Prostate gland (tissue), 2 donors: ENCODE results near the gene MAP3K20. TPM values are rescaled to one million over a fixed set of nuclear protein-coding genes. Genes with fewer than 3 reads are reported as not detected.

Experiments used
- DNase-seq: peaks from one replicate; pipeline ENCODE4 v3.0.0-alpha.2; 2019; ENCODE audit warnings: low spot score
- H3K27ac ChIP-seq, 2 donors: fragments of 200-600 bp; sonication (generic); 2 replicates each; pipeline ENCODE4 v1.5.1; 2017 to 2019
- H3K27me3 ChIP-seq: fragments of 200-600 bp; sonication (generic); replicated peaks from 2 replicates; pipeline ENCODE4 v1.5.1; 2019; ENCODE audit not compliant: insufficient read depth
- H3K36me3 ChIP-seq, 2 donors: fragments of 200-600 bp; sonication (generic); 1 replicate in 1 of 2; 2 replicates in 1 of 2; pipeline versions ENCODE4 v1.5.1 to v1.8.1; 2017 to 2019
- H3K4me1 ChIP-seq: fragments of 200-600 bp; sonication (generic); replicated peaks from 2 replicates; pipeline ENCODE4 v1.5.1; 2019
- H3K4me3 ChIP-seq, 2 donors: fragments of 200-600 bp; sonication (generic); 2 replicates each; pipeline ENCODE4 v1.5.1; 2017 to 2019
- H3K9me3 ChIP-seq: fragments of 200-600 bp; sonication (generic); 2 replicates; pipeline ENCODE4 v1.5.1; 2017
- CTCF ChIP-seq, 4 experiments: fragments of 200-600 bp in 2 of 4; fragments of 450-650 bp in 2 of 4; sonication (generic) in 2 of 4; IDR thresholded peaks; 1 replicate in 3 of 4; 2 replicates in 1 of 4; pipeline ENCODE4 v1.5.1; 2016 to 2019; ENCODE audit warnings: antibody characterized with exemption in 4 of 4, mild to moderate bottlenecking in 2 of 4, moderate library complexity in 2 of 4
- POLR2A ChIP-seq: fragments of 450-650 bp; IDR thresholded peaks from one replicate; pipeline ENCODE4 v1.6.1; 2016; ENCODE audit warnings: antibody characterized with exemption, mild to moderate bottlenecking
- POLR2AphosphoS5 ChIP-seq: sonication (generic); formaldehyde crosslinking; IDR thresholded peaks from one replicate; pipeline ENCODE4 v1.6.1; 2017; ENCODE audit warnings: antibody characterized with exemption
- WGBS: methylation state at CpG from one replicate; pipeline ENCODE4 v1.1.5; 2018; 5-methylcytosine and 5-hydroxymethylcytosine counted together
- intact Hi-C: fragments of 100-400 bp; cut with DNase I; formaldehyde crosslinking; loops from one replicate; pipeline ENCODE4 v1.14.2; 2022
- total RNA-seq, 2 donors: library from RNA; depleted of rRNA; stranded (reverse); fragments of >200 nt; gene quantifications; one replicate each; pipeline ENCODE4 v1.1.0, GENCODE V29; 2016

MAP3K20 gene
- total RNA-seq, 2 donors from 2014 or later: 28.9 to 48.8 TPM

GRCh38 chr2:173185437-173185836 lies 109.8 kb downstream of the MAP3K20 start:
- no peak overlapping the region for H3K27ac ChIP-seq
- no peaks in the 10 kb centered on the region for H3K27me3 ChIP-seq
- H3K9me3 ChIP-seq: no peaks in the 10 kb centered on the region
- no peaks in the 10 kb centered on the region for H3K4me1 ChIP-seq
- TF ChIP-seq CTCF (IDR thresholded peaks at IDR 0.05) (no peak), POLR2AphosphoS5 (no peak), POLR2A (no peak)
- intact Hi-C loops: no loop called here
- no peaks in the 10 kb centered on the region for H3K36me3 ChIP-seq
- no peak for DNase-seq
- H3K4me3 ChIP-seq: no peak overlapping the region

DNA sequence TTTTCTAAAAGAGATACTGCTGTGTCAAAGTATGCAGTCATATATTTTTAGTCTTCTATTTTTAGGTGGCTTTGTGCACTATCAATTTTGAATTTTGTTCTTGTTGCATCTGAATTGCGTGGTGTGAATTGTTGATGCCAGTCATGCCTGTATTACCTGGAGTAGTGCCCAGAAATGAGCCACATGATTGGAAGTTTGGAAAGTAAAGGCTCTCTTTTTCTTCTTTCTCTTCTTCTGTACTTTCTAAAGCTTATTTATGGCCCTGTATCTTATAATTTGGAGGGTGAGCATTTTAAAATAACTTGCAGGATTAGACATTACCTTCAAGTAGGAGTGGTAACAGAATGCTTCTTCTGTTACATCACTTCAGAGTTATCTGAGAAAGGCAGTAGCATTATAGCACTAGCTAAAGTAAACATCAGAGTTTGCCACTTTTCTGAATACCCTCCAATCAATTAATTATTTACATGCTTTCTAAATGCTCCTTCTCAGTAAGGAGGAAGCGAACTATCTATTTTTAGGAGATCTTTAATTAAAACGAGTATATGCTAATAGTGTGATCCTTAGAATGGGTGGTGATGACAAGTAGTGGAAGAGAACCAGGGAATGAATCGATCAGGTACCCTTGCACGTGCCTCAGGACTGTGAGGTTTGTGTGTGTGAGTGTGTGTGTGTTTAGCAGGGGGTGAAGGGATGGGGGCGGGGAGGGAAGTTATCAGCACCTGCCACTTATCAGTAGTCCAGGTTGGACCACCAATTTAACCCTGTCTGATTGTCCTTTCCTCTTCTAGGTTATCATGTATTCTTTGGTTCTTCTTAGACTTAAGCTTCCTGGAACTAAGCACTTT lies 112.5 kb downstream of the MAP3K20 start:
- no peak for DNase-seq
- Histone ChIP-seq H3K4me1 (no peaks in the 10 kb centered on the region), H3K36me3 (no peaks in the 10 kb centered on the region), H3K27ac (no peak overlapping the region), H3K4me3 (no peak overlapping the region), H3K9me3 (no peaks in the 10 kb centered on the region), H3K27me3 (no peaks in the 10 kb centered on the region)
- no peak for TF ChIP-seq POLR2AphosphoS5
- no peak for TF ChIP-seq POLR2A
- TF ChIP-seq CTCF (IDR thresholded peaks at IDR 0.05): no peak
- intact Hi-C loops: no loop called here
- 78% methylated on average over 6 of the region's 6 CpGs for WGBS

- H3K36me3 ChIP-seq: no peaks in the 10 kb centered on the region
- intact Hi-C loops: no loop called here
- 61% methylated on average over 3 of the region's 3 CpGs for WGBS
- DNase-seq: no peak
- no peaks in the 10 kb centered on the region for H3K4me1 ChIP-seq
- H3K9me3 ChIP-seq: no peaks in the 10 kb centered on the region
- H3K27me3 ChIP-seq: no peaks in the 10 kb centered on the region
- H3K27ac ChIP-seq: no peak overlapping the region
- no peak overlapping the region for H3K4me3 ChIP-seq
- TF ChIP-seq CTCF (IDR thresholded peaks at IDR 0.05) (no peak), POLR2AphosphoS5 (no peak), POLR2A (no peak)
These were observed 116.0 kb downstream of the MAP3K20 start for GRCh38 chr2:173191601-173192000.

GRCh38 chr2:173192071-173192470 lies 116.4 kb downstream of the MAP3K20 start:
- Histone ChIP-seq H3K27ac (no peak overlapping the region), H3K36me3 (no peaks in the 10 kb centered on the region), H3K4me3 (no peak overlapping the region), H3K27me3 (no peaks in the 10 kb centered on the region), H3K9me3 (no peaks in the 10 kb centered on the region), H3K4me1 (no peaks in the 10 kb centered on the region)
- no peak for DNase-seq
- intact Hi-C loops: no loop called here
- WGBS: 48% methylated on average over 4 of the region's 4 CpGs
- TF ChIP-seq POLR2A (no peak), POLR2AphosphoS5 (no peak), CTCF (IDR thresholded peaks at IDR 0.05) (no peak)

GRCh38 chr2:173193925-173194324 lies 118.3 kb downstream of the MAP3K20 start:
- TF ChIP-seq CTCF (IDR thresholded peaks at IDR 0.05): no peak
- no peak for TF ChIP-seq POLR2AphosphoS5
- no peak for TF ChIP-seq POLR2A

More at GRCh38 chr2:173193925-173194324, 118.3 kb downstream of the MAP3K20 start:
- no peaks in the 10 kb centered on the region for H3K9me3 ChIP-seq
- H3K27me3 ChIP-seq: no peaks in the 10 kb centered on the region
- 71% methylated on average over 1 of the region's 1 CpG for WGBS
- DNase-seq: no peak
- no peaks in the 10 kb centered on the region for H3K4me1 ChIP-seq
- H3K4me3 ChIP-seq: no peak overlapping the region
- no peaks in the 10 kb centered on the region for H3K36me3 ChIP-seq
- intact Hi-C loops: no loop called here
- H3K27ac ChIP-seq: no peak overlapping the region
